ENCODE measurements around the gene FGF14. TPM values are rescaled to one million over a fixed set of nuclear protein-coding genes. Genes with fewer than 3 reads are reported as not detected.

The FGF14 gene
- total RNA-seq, 4 donors from 2014 or later, result 0.08 to 1.4 (median 0.22) TPM

DNA sequence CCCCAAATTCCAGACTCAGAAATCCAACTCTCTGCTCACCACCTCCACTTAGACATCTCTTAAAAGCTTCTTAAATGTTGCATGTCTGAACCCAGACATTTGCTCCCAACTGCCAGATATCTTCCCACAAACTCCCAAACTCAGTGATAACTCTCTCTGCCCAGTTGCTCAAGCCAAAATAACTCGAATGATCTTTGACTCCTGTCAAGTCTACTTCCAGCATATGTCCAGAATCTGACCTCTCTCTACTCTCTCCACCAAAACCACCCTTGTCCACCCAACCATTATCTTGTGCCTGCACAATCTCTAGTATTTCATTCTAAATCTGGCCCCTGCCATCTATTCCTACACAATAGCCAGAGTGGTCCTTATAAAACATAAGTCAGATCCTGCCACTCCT, 99.3 kb downstream of the FGF14 start:
- no peaks in the 10 kb centered on the region for H3K4me1 ChIP-seq
- no peak overlapping the region for H3K4me3 ChIP-seq
- no peak for TF ChIP-seq EP300 (IDR thresholded peaks at IDR 0.05)
- H3K27ac ChIP-seq, result no peak overlapping the region
- H3K9me3 ChIP-seq, result no peaks in the 10 kb centered on the region
- H3K36me3 ChIP-seq, result no peaks in the 10 kb centered on the region
- DNase-seq (ENCODE audit: low spot score in 2 of 2), result no peak
- WGBS, result 74% methylated on average over 1 of the region's 1 CpG
- H3K27me3 ChIP-seq, result no peaks in the 10 kb centered on the region

DNA sequence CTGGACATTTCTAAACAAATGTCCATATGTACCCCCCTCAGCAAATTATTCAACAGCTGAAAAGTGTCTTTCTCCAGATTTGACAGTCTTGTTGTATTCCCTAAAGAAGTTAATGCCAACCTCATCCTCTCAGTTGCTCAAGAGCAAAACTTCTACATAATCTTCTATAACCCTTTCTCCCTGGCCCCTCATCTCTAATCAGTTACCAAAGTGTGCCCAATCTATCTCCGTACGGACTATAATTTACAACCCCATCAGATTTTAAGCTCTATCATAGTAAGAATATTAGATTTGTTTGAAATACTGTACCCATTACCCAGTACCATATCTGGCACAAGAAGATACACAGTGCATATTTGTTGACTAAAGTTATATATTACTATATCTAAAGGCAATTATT, 101.5 kb downstream of the FGF14 start:
- Histone ChIP-seq H3K9me3 (no peaks in the 10 kb centered on the region), H3K36me3 (no peaks in the 10 kb centered on the region), H3K27ac (no peak overlapping the region), H3K27me3 (no peaks in the 10 kb centered on the region), H3K4me3 (no peak overlapping the region), H3K4me1 (no peaks in the 10 kb centered on the region)
- DNase-seq (ENCODE audit: low spot score in 2 of 2), result no peak
- TF ChIP-seq POLR2AphosphoS5 (IDR thresholded peaks at IDR 0.05) (no peak), EP300 (IDR thresholded peaks at IDR 0.05) (no peak), POLR2A (IDR thresholded peaks at IDR 0.05) (no peak)
- TF ChIP-seq, protein P1, sequence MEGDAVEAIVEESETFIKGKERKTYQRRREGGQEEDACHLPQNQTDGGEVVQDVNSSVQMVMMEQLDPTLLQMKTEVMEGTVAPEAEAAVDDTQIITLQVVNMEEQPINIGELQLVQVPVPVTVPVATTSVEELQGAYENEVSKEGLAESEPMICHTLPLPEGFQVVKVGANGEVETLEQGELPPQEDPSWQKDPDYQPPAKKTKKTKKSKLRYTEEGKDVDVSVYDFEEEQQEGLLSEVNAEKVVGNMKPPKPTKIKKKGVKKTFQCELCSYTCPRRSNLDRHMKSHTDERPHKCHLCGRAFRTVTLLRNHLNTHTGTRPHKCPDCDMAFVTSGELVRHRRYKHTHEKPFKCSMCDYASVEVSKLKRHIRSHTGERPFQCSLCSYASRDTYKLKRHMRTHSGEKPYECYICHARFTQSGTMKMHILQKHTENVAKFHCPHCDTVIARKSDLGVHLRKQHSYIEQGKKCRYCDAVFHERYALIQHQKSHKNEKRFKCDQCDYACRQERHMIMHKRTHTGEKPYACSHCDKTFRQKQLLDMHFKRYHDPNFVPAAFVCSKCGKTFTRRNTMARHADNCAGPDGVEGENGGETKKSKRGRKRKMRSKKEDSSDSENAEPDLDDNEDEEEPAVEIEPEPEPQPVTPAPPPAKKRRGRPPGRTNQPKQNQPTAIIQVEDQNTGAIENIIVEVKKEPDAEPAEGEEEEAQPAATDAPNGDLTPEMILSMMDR (IDR thresholded peaks at IDR 0.05), result no peak
- WGBS, result 95% methylated on average over 2 of the region's 2 CpGs

DNA sequence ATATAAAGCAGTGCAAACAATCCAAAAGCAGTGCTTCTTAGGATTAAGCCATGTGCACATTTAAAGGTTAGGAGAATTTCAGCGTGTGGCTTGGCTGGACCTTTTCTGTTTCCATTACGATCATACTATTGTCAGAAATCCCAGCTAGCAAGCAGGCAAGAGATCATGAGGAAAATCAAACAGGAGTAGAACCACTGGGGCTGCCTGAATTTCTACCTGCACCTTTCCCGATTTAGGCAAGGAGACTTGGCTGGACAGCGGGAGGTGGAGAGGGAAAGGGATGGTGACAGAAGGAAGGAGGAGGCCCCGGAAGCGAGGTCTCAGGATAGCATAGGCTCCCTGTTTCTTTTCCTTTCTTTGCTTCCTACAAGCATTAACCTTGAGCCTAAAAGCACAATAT, 102.5 kb downstream of the FGF14 start:
- TF ChIP-seq POLR2A (IDR thresholded peaks at IDR 0.05) (no peak), EP300 (IDR thresholded peaks at IDR 0.05) (no peak), POLR2AphosphoS5 (IDR thresholded peaks at IDR 0.05) (no peak)
- TF ChIP-seq, protein P1 (IDR thresholded peaks at IDR 0.05), result no peak
- Histone ChIP-seq H3K4me1 (no peaks in the 10 kb centered on the region), H3K36me3 (no peaks in the 10 kb centered on the region), H3K27me3 (no peaks in the 10 kb centered on the region), H3K27ac (no peak overlapping the region), H3K4me3 (no peak overlapping the region), H3K9me3 (no peaks in the 10 kb centered on the region)
- DNase-seq (ENCODE audit: low spot score in 2 of 2), result no peak
- 78% methylated on average over 6 of the region's 6 CpGs for WGBS

DNA sequence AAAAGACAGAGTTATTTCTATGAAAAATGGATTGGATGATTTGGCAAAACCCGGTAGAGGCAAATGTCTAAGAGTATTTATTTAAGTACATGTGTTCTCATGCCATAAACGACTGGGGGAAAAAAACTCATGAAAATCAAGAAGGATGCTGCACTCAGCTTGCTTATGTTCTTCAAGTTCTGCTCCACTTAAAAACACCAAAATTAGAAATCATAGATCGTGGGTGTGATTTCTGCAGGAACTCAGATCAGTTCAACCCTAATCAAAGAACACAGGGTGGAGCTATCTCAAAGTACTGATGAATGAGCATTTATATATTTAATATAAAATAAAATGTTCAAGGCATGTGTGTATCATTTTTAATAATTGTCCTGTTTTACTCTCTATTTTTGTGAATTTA, 103.8 kb downstream of the FGF14 start:
- TF ChIP-seq EP300 (IDR thresholded peaks at IDR 0.05), result no peak
- TF ChIP-seq POLR2AphosphoS5 (IDR thresholded peaks at IDR 0.05), result no peak
- no peak for TF ChIP-seq POLR2A (IDR thresholded peaks at IDR 0.05)
- TF ChIP-seq, protein P1 (IDR thresholded peaks at IDR 0.05), result no peak

DNA sequence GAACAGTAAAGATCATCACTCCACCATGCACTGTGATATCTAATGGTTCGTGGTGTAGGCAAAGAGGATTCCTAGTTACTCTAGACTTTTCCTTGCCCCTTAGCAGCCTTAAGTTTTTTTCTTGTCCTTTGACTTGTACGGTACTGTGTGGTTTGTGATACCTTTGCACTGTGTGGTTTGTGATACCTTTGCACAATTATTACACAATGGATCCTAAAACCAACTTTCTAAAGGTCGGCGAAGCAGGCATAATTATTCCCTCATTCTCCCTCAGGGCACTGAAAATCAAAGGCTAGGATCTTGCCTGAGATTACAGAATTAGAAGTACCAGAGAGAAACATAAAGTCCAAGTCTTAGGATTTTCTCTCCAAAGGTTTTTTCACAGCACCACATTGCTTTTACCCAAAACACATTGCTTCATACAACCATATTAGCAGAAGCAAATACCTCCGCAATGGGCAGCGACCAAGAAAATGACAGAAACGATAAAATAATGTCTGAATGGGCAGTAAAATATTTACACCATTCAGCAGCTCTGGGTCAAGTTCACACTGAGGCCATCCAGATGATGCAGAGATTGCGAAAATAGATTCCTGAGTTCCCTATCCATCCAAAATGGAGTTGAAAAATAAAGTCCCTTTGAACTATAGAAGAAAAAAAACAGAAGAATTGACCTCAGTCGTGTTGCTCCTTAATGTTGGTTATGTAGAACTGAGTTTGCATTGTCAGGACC, 106.4 kb downstream of the FGF14 start:
- Histone ChIP-seq H3K9me3 (no peaks in the 10 kb centered on the region), H3K4me1 (no peaks in the 10 kb centered on the region), H3K27me3 (no peaks in the 10 kb centered on the region), H3K4me3 (no peak overlapping the region), H3K36me3 (no peaks in the 10 kb centered on the region), H3K27ac (no peak overlapping the region)
- TF ChIP-seq POLR2A (IDR thresholded peaks at IDR 0.05) (no peak), POLR2AphosphoS5 (IDR thresholded peaks at IDR 0.05) (no peak), EP300 (IDR thresholded peaks at IDR 0.05) (no peak)
- TF ChIP-seq, protein P1 (IDR thresholded peaks at IDR 0.05), result no peak
- WGBS, result 72% methylated on average over 9 of the region's 9 CpGs
- DNase-seq (ENCODE audit: low spot score in 2 of 2), result no peak

More for the DNA sequence above, 103.8 kb downstream of the FGF14 start:
- no peaks in the 10 kb centered on the region for H3K27me3 ChIP-seq
- DNase-seq (ENCODE audit: low spot score in 2 of 2), result no peak
- no peaks in the 10 kb centered on the region for H3K9me3 ChIP-seq
- no peaks in the 10 kb centered on the region for H3K4me1 ChIP-seq
- H3K4me3 ChIP-seq, result no peak overlapping the region
- no peaks in the 10 kb centered on the region for H3K36me3 ChIP-seq
- WGBS, result 74% methylated on average over 3 of the region's 3 CpGs
- H3K27ac ChIP-seq, result no peak overlapping the region
